GM20431 (cell line): Measurements from ENCODE around the gene LRRIQ1.
"Not testable (repeated sequence)": the region's sequence is repeated elsewhere in the genome, so short reads cannot be mapped to it uniquely, and the experiment has no call there.

Source experiments
- in situ Hi-C: fragments of 300-500 bp; cut with MseI, MboI; formaldehyde crosslinking; loops from one replicate; pipeline ENCODE4 v1.15.0; 2020; ENCODE audit warnings: low sequenced_read_pairs; ENCODE audit not compliant: unreplicated experiment

The LRRIQ1 gene

DNA sequence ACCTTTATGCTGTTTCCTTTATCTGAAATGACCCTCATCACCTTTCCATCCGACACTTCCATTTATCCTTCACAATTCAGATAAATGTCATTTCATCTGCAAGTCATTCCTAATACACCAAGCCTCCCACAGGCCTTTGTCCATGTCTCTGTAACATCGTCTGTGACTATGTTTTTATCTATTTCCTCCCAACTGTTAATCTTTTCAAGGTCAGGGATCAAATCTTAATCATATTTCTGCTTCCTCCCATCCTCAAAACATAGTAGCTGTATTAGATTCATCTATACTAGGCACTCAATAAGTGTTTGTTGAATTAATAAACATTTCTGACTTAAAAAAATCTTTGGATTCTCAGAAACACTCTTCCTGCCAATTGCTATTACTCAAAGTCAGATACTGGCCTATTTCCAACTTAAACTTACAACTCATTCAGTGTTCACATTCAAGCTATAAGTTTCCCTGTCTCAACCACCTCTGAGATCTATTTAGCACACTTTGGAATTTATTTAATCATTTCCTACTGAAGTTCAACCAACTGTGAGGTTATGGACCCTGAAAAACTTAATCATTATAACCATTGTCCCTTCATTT lies 143.6 kb downstream of the LRRIQ1 start:
- in situ Hi-C loops = no loop called here

DNA sequence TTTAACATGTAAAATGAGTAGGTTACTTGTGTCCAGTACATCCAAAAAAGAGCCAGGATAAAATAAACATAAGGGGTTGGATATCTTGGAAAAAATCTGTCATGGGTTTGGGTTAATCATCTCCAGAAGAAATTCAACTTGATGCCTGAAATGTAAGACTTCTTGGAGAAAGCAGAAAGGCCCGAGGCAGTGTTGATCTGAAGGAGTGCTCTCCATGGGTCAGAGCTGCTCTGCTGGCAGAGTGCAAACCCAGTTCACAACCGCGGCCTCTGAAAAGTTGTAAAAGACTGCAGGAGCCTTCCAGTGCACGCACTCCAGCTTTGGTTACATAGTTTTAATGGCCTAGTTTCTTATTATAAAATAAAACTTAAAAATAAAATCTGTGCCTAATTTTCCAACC lies 146.5 kb downstream of the LRRIQ1 start:
- in situ Hi-C loops = no loop called here

DNA sequence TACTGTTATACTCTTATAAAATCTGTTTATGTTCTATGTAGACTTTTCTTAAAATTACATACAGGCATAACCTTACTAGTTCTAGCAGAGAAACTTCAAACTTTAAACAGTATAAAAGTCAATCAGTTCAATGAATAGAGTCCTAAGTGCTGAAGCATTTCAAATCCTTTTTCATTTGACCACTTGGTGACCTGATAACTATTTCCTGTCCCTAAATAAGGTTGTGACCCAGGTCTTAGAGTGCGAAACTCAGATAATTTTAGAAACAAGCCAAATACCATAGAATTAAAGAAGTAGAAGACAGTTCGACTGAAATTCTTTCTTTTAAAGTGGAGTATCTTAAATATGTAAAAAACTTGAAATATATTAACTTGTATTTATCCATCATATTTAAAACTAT lies 147.7 kb downstream of the LRRIQ1 start:
- in situ Hi-C loops = no loop called here

DNA sequence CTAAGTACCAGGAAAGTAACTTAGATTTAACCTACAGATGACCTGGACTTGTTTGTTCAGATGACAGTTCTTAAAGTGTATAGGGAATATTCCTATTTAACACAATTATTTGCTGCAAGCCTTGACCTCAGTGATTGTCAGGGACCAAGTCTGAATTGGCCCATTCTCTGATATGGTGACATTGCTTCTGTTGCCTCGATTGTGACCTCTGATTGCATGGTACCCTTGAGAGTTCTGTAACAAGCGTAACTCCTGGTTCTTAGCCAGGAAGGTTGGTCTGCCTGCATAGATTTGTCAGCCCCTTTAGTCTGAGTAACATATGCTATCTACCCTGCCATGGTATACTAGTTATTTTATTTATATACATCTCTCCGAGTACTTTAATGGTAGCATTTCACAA lies 150.1 kb downstream of the LRRIQ1 start:
- in situ Hi-C loops = no loop called here

DNA sequence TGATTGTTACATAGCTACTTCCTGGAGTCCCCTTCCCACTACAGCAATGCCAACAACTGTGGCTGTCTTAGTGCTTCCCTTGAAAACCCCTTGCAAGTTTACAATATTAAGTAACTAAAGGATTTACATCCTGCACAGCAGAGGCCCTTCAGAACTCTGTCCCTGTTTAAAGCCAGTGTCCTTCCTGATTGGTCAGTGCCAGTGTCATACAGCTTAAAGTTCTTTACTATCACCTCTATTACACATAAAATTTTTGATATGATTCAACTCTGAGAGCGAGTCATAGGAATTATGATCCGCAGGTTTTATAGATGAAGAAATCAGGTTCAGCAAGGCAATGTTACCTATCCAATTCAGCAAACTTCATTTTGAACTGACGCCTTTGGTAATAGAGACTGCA lies 152.5 kb downstream of the LRRIQ1 start:
- in situ Hi-C loops = no loop called here

DNA sequence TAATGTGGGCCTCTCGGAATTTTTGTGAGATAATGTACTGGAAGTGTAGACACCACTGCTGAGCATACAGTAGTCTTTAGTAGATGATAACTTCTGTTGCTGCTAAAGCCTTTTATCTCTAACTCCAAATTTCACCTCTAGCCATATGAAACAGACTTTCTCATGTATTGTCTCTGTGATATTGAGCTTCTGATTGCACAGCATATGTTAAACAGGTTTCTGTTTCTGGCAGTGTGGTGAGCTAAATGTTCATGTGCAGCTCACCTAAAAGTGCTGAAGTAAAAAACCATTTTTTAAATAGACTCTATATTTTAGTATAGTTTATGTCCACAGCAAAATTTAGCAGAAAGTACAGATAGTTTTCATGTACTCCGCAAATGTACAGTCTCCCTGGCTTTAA lies 154.6 kb downstream of the LRRIQ1 start:
- in situ Hi-C loops = no loop called here

DNA sequence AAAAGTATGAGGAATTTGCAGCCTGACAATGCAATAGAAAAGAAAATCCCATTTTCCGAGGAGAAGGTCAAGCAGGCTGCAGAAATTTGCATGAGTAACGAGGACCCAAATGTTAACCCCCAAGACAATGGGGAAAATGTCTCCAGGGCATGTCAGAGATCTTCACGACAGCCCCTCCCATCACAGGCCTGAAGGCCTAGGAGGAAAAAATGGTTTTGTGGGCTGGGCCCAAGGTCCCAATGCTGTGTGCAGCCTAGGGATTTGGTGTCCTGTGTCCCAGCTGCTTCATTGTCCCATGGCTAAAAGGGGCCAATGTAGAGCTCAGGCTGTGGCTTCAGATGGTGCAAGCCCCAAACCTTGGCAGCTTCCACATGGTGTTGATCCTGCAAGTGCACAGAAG lies 167.7 kb downstream of the LRRIQ1 start:
- in situ Hi-C loops = not testable (repeated sequence)

DNA sequence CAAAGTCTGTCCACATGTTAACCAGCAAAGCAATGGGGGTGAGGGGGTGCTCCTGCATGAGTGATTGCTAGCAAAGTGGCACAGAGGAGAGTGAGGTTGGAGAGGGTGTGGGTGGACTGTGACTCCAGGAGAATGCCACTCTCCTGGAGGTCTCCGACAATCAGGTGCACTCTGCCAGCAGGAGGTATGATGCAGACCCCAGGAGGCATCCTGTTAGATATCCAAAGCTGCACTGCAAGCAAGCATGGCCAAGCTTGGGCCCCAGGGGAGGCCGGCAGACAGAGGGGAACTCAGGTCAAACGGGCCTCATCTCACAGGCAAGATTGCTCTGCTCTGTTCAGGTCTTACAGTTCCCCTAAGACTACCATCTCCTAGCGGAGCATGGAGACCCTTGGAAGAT lies 170.4 kb downstream of the LRRIQ1 start:
- in situ Hi-C loops = no loop called here

DNA sequence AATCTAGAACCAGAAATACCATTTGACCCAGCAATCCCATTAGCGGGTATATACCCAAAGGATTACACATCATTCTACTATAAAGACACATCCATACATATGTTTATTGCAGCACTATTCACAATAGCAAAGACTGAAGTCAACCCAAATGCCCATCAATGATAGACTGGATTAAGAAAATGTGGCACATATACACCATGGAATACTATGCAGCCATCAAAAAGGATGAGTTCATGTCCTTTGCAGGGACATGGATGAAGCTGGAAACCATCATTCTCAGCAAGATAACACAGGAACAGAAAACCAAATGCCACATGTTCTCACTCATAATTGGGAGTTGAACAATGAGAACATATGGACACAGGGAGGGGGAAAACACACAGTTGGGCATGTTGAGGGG lies 188.2 kb downstream of the LRRIQ1 start:
- in situ Hi-C loops = not testable (repeated sequence)

DNA sequence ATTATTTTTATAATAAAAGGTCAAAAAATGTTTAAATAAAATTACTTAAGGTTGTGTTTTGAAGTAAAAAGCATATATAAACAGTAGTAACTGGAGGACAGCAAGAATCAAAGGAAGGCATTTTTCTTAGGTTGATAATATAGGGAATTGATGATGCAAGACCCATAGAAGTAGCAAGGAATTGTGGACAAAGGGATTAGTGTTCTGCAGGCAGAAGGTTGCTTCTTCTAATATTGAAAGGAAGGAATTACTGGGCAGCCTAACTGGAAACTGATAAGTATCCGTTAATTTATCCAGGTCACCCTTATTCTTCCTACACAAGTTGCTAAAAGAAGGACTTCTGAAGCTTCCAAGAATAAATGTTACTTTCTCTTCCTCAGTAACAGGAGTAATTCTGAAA lies 189.3 kb downstream of the LRRIQ1 start:
- in situ Hi-C loops = no loop called here

DNA sequence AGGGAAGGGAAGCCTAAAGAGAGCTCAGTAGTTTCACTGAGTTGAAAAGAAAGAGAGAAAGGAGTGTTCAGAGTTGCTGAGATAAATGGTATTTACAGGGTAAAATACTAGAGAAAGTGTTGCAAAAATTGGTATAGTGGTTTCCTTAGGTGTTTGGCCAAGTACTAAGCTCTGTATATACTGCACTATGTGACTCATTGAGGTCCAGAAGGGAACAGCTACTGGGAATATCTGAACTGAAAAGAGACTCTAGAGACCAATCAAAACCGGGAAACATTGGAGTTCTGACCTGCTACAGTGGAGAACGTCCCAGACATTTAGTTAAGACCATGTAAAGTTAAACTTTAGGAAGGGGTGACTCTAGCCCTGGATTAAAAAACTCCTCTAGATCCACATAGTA lies 201.2 kb downstream of the LRRIQ1 start:
- in situ Hi-C loops = no loop called here

DNA sequence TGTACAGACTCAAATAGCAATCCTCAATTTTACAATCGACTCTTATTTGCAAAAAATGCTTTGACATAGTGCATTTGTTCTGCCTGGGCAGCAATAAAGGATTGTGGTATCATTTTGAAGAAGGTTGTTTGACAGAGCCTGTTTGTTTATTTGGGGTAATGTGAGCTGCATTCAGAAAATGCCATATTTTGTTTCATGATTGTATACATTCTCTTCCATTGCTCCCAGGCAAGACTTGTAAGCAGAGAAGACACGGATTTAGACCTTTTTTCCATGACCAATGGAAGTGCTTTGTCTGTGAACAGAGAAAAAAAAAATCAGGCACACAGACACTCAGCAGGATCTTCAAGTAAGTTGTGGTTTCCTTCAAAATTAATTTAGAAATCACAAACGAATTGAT lies 208.4 kb downstream of the LRRIQ1 start:
- in situ Hi-C loops = no loop called here

DNA sequence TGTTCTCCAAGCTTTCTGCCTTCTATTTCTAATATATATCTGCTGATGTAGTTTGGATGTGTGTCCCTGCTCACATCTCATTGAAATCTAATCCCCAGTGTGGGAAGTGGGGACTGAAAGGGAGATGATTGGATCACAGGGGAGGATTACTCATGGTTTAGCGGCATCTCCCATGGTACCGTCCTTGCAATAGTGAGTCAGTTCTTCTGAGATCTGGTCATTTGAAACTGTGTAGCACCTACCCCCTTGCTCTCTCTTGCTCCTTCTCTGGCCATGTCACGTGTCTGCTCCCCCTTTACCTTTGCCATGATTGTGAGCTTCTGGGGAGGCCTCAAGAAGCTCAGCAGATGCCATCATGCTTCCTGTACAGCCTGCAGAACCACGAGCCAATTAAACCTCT lies 217.7 kb downstream of the LRRIQ1 start:
- in situ Hi-C loops = no loop called here

DNA sequence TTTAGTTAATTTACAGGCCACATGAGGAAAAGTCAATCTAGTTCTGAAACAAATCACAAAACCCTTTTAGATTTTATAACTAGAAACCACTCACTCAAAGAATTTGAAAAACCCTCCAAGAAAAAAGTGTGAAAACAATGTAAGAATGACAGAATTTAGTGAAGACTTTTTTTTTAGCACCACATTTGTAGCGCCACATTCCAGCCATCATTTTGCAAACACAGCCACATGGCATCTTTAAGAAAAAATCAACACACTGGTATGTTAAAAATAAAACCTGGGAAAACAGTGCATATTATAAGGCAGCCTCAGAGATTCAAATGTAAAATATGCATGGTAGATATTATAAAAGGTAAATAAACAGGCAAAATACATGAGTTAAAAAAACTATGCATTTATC lies 221.5 kb downstream of the LRRIQ1 start:
- in situ Hi-C loops = no loop called here

DNA sequence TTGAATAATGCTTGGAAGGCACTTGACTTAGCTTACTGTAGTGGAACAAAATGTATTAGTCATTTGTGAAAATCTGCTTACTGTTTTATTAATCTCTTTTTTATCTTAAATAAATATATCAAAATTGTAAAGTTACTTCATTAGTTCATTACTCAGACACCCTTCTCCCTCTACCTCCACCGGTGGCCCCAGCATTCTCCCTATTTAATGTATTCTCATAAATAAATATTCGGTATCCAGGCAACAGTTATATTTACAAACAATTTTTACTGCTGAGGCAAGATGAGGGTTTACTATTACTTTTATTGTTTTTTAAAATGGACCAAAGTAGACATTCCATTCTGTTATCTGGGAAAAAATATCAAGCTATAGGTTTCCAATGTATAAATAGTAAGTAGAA lies 224.3 kb downstream of the LRRIQ1 start:
- in situ Hi-C loops = no loop called here

DNA sequence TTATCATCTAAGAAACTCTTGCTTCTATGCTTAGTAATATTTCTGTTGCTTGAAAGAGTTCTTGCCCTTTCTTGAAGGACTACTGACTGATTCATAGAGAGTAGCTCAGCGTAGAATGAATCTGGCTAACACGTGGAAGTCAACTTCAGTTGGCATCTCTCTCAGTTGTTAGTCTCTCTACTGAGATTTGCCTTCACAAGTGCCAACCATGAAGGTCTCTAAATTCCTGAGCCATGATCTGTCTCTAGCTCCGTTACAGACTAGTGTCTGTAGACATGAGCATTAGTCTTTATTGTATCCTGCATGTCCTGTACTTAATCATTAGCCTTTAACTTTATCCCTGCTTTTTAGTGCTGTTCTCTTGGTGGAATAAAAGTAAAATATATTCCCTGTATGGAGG lies 224.7 kb downstream of the LRRIQ1 start:
- in situ Hi-C loops = no loop called here

DNA sequence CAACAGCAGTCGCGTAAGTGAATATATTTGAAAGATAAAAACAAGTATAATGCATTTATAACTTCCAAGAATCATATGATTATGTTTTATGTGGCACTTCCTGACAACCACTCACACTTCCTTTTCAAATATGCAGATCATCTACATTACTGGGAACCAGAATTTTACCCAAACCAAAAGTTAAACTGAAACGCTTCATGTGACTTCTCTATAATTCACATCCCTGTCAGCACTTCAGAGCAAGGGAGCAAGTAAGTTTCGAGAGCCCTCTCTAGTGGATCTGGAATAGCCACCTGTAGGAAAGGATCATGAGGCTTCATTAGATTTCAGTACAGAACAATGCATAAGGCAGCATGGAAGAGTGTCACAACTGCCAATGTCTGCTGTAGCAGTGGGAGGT lies 230.2 kb downstream of the LRRIQ1 start:
- in situ Hi-C loops = no loop called here

DNA sequence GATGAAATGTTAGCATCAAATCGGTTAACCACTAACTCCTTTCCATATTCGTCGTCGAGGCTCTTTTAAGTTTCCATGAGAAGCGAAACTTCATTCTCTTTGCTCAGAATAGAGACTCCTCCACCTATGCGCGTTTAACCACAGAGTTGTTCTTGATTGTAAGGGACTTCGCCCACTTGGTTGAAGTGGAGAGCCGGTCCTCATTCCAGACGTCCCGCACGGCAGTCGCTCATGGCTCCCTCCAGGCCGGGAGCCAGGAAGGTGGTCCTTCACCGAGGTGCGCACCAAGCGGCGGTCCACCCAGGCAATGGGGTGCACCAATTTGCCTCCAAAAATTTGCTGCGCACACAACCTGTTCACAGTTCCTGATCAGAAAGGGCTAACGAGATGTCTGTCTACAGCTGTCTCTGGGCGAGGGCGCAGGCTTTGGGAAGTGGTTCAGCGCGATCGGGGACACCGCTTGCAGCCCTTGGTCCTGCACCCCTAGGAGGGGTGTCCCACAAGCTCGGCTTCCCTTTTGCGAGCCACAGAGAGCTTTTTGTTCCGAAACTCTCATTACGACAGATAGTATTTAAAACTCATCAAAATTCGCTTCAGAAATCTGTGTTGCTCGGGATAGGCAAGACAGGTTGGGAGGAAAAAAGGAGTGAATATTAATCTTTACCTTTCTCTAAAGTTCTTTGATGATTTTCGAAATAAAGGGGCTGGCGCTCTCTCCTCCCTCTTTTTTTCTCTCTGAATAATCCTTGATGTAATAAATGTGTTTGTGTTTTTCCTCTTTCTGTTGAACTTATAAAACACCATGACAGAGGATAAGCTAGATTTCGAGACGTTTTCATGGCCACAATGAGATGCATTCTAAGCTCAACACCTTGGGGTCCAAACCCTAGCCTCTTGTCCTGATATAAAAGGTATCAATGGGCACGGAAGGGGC lies 237.5 kb downstream of the LRRIQ1 start:
- in situ Hi-C loops = no loop called here

DNA sequence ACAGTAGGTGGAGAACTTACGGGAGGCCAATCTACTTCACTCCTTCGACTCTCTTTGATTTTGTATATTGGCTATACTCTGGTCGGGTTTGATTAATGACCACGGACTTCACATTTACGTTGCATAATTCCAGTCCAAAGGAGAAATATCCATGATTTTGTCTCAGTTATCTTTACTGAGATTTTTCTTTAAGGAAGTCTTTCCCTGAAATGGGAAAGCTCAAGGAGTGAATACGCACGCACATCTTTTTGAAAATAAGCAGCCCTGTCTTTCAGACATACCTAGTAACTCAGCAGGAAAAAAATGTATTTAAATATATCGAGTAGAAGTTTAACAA lies 238.1 kb downstream of the LRRIQ1 start:
- in situ Hi-C loops = no loop called here

DNA sequence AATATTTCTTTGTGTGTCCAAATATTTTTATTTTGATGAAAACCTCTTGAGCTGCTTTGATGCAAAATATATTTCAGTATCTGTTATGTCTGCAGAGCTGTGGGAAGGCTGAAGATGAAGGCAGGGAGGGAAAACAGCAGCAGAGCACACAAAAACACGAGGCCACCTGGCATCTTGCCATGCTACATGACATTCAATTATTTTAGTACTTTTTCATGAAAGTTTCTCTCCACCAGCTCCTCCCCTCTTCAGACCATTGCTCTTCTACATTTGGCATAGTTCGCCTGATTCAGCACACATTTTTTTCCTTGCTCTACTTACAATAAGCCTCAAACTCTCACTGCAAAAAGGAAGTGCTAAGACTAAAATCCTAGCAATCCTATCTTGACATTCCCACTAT lies 239.2 kb downstream of the LRRIQ1 start:
- in situ Hi-C loops = no loop called here

DNA sequence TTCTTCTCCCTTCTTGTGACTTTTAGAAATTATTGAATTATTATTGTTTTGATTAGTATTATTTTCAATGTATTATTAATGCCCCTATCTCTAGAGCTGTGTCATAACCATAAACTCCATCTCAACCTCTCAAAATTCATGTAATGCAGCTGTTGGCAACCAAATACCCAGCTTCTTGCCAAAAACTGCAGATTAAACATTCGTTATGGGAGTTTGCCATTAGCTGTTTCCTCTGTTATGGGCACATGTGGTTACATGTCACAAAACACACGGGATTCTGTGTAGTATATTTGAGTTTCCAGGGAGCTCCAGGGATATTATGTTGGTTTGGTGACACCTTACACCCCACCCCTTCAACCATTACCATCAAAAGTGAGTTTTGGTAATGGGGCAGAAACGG lies 241.0 kb downstream of the LRRIQ1 start:
- in situ Hi-C loops = no loop called here
